Neural cell (in vitro differentiated cells): ENCODE results near the gene SPOCK1. TPM values are rescaled to one million over a fixed set of nuclear protein-coding genes. Genes with fewer than 3 reads are reported as not detected.
A peak's percentile ranks its signal among the peaks of the same experiment; 100 is the strongest.

Experiments used
- H2AFZ ChIP-seq: fragments of 200-600, 300-800 bp; sonication (generic), shearing (Covaris generic); 2 replicates; pipeline ENCODE4 v1.6.0; 2014; ENCODE audit warnings: low read depth, mild to moderate bottlenecking, antibody characterized with exemption, low read length, moderate library complexity
- H3F3A ChIP-seq: fragments of 200-600 bp; shearing (Covaris generic); 2 replicates; pipeline ENCODE4 v1.6.1; 2016; ENCODE audit warnings: mild to moderate bottlenecking, moderate library complexity, mixed read lengths, antibody characterized with exemption, low read length; ENCODE audit not compliant: insufficient read depth, poor library complexity, severe bottlenecking
- H3K27ac ChIP-seq: fragments of 200-600, 300-800 bp; sonication (generic), shearing (Covaris generic); 2 replicates; pipeline ENCODE4 v1.5.1; 2014; ENCODE audit warnings: mild to moderate bottlenecking, low read length, moderate library complexity
- H3K27me3 ChIP-seq: fragments of 300-800, 200-600 bp; sonication (generic), shearing (Covaris generic); 2 replicates; pipeline ENCODE4 v1.6.0; 2014; ENCODE audit warnings: mild to moderate bottlenecking, low read depth, low read length, moderate library complexity; ENCODE audit not compliant: insufficient read depth
- H3K36me3 ChIP-seq: fragments of 300-800, 200-600 bp; sonication (generic), shearing (Covaris generic); 2 replicates; pipeline ENCODE4 v1.5.1; 2014; ENCODE audit warnings: mild to moderate bottlenecking, antibody characterized with exemption, low read length, moderate library complexity; ENCODE audit not compliant: insufficient read depth
- H3K4me2 ChIP-seq: fragments of 300-800, 200-600 bp; sonication (generic), shearing (Covaris generic); 2 replicates; pipeline ENCODE4 v1.6.0; 2014; ENCODE audit warnings: mild to moderate bottlenecking, low read length
- H3K4me3 ChIP-seq: fragments of 300-800, 200-600 bp; sonication (generic), shearing (Covaris generic); 2 replicates; pipeline ENCODE4 v1.5.1; 2014; ENCODE audit warnings: mild to moderate bottlenecking, low read length, moderate library complexity
- H3K79me2 ChIP-seq: fragments of 200-600 bp; shearing (Covaris generic); replicated peaks from 2 replicates; pipeline ENCODE4 v1.6.0; 2014; ENCODE audit warnings: mild to moderate bottlenecking, low read length, moderate library complexity; ENCODE audit not compliant: insufficient read depth
- H3K9ac ChIP-seq: fragments of 300-800, 200-600 bp; sonication (generic), shearing (Covaris generic); 2 replicates; pipeline ENCODE4 v1.6.1; 2016; ENCODE audit warnings: mild to moderate bottlenecking, low read length, mixed read lengths
- H3K9me2 ChIP-seq: fragments of 200-600 bp; shearing (Covaris generic); 2 replicates; pipeline ENCODE4 v1.6.1; 2016; ENCODE audit warnings: mild to moderate bottlenecking, low read length, mixed read lengths; ENCODE audit not compliant: insufficient read depth
- H3K9me3 ChIP-seq: fragments of 200-600, 300-800 bp; sonication (generic), shearing (Covaris generic); 2 replicates; pipeline ENCODE4 v1.6.1; 2016; ENCODE audit warnings: mild to moderate bottlenecking, mixed run types, low read length, moderate library complexity, mixed read lengths
- H4K20me1 ChIP-seq: fragments of 200-600 bp; shearing (Covaris generic); 2 replicates; pipeline ENCODE4 v1.6.1; 2016; ENCODE audit warnings: mild to moderate bottlenecking, mixed run types; ENCODE audit not compliant: insufficient read depth
- CTCF ChIP-seq: fragments of 450-650 bp; IDR thresholded peaks from 2 replicates; pipeline ENCODE4 v1.5.1; 2014; ENCODE audit warnings: antibody characterized with exemption, mild to moderate bottlenecking, moderate library complexity; ENCODE audit not compliant: poor library complexity, severe bottlenecking
- EP300 ChIP-seq: fragments of 450-650 bp; conservative IDR thresholded peaks from 2 replicates; pipeline ENCODE4 v1.6.1; 2014; ENCODE audit warnings: antibody characterized with exemption, mild to moderate bottlenecking, moderate library complexity; ENCODE audit not compliant: poor library complexity, severe bottlenecking
- EZH2 ChIP-seq: fragments of 200-600, 300-800 bp; shearing (Covaris generic), sonication (generic); IDR thresholded peaks from 2 replicates; pipeline ENCODE4 v1.6.1; 2014; ENCODE audit warnings: antibody characterized with exemption, low read length, borderline replicate concordance, mild to moderate bottlenecking; ENCODE audit not compliant: insufficient read depth, poor library complexity, severe bottlenecking
- MXI1 ChIP-seq: fragments of 450-650 bp; conservative IDR thresholded peaks from 2 replicates; pipeline ENCODE4 v1.6.1; 2014; ENCODE audit warnings: antibody characterized with exemption, mild to moderate bottlenecking; ENCODE audit not compliant: poor library complexity, severe bottlenecking
- POLR2AphosphoS5 ChIP-seq: IDR thresholded peaks from 2 replicates; pipeline ENCODE4 v1.6.1; 2012
- RAD21 ChIP-seq: fragments of 450-650 bp; conservative IDR thresholded peaks from 2 replicates; pipeline ENCODE4 v1.6.1; 2014; ENCODE audit warnings: antibody characterized with exemption, mild to moderate bottlenecking, moderate library complexity
- SMC3 ChIP-seq: fragments of 450-650 bp; conservative IDR thresholded peaks from 2 replicates; pipeline ENCODE4 v1.6.1; 2014; ENCODE audit warnings: antibody characterized with exemption, mild to moderate bottlenecking, moderate library complexity; ENCODE audit not compliant: poor library complexity
- TAF1 ChIP-seq: IDR thresholded peaks from 2 replicates; pipeline ENCODE4 v1.6.1; 2012; ENCODE audit warnings: low read depth
- polyA plus RNA-seq: library from polyadenylated mRNA; depleted of rRNA; stranded (reverse); fragments of >200 nt; gene quantifications from 2 replicates; pipeline ENCODE4 v1.2.3, GENCODE V29; 2014

Gene SPOCK1
- polyA plus RNA-seq, 1 donor from 2014 or later = 33.6 TPM

GRCh38 chr5:137345396-137345795 lies 153.7 kb downstream of the SPOCK1 start:
- no peaks in the 10 kb centered on the region for H3K9me3 ChIP-seq
- H3K27me3 ChIP-seq = no peaks in the 10 kb centered on the region
- H3K9me2 ChIP-seq = no peaks in the 10 kb centered on the region
- no peak overlapping the region for H3K4me3 ChIP-seq
- H3K36me3 ChIP-seq = no peaks in the 10 kb centered on the region
- H3F3A ChIP-seq = no peaks in the 10 kb centered on the region
- no peaks in the 10 kb centered on the region for H3K79me2 ChIP-seq
- no peak overlapping the region for H3K4me2 ChIP-seq
- TF ChIP-seq TAF1 (no peak), SMC3 (no peak), EP300 (no peak), EZH2 (no peak)
- H2AFZ ChIP-seq = no peak overlapping the region
- no peaks in the 10 kb centered on the region for H4K20me1 ChIP-seq
- no peak overlapping the region for H3K27ac ChIP-seq
- H3K9ac ChIP-seq = no peak overlapping the region

- Histone ChIP-seq H4K20me1 (no peaks in the 10 kb centered on the region), H3K9ac (no peak overlapping the region), H3K36me3 (no peaks in the 10 kb centered on the region), H3K27ac (no peak overlapping the region), H3K79me2 (no peaks in the 10 kb centered on the region), H2AFZ (no peak overlapping the region), H3K27me3 (no peaks in the 10 kb centered on the region), H3K4me3 (no peak overlapping the region), H3K4me2 (no peak overlapping the region), H3K9me2 (no peaks in the 10 kb centered on the region), H3K9me3 (no peaks in the 10 kb centered on the region), H3F3A (no peaks in the 10 kb centered on the region)
- peak; percentile 41 for TF ChIP-seq RAD21
- TF ChIP-seq MXI1 = no peak
- TF ChIP-seq CTCF = peak; percentile 64
- peak; percentile 28 for TF ChIP-seq SMC3
- TF ChIP-seq EZH2 = no peak
- no peak for TF ChIP-seq POLR2AphosphoS5
Measured at GRCh38 chr5:137344723-137345322, 154.3 kb downstream of the SPOCK1 start.

- H3K4me2 ChIP-seq = no peak overlapping the region
- H3K4me3 ChIP-seq = no peak overlapping the region
- H2AFZ ChIP-seq = no peak overlapping the region
- H3K27ac ChIP-seq = no peak overlapping the region
- H3K9me2 ChIP-seq = no peaks in the 10 kb centered on the region
- no peaks in the 10 kb centered on the region for H3K79me2 ChIP-seq
- H3K9me3 ChIP-seq = no peaks in the 10 kb centered on the region
- no peaks in the 10 kb centered on the region for H3K27me3 ChIP-seq
- TF ChIP-seq RAD21 (no peak), POLR2AphosphoS5 (no peak), EZH2 (no peak), MXI1 (no peak), SMC3 (no peak)
- H3K9ac ChIP-seq = no peak overlapping the region
- no peaks in the 10 kb centered on the region for H3K36me3 ChIP-seq
- no peaks in the 10 kb centered on the region for H4K20me1 ChIP-seq
- no peaks in the 10 kb centered on the region for H3F3A ChIP-seq
Measured at GRCh38 chr5:137344021-137344420, 155.1 kb downstream of the SPOCK1 start.
